Gastrocnemius medialis (tissue), 4 donors: ENCODE data around the gene ARTN. TPM values are rescaled to one million over a fixed set of nuclear protein-coding genes. Genes with fewer than 3 reads are reported as not detected.

Experiments
- ATAC-seq, 2 donors: fragments of 150-250 bp; one replicate each; pipeline ENCODE4 v1.9.1; 2016
- DNase-seq, 2 donors: peaks; one replicate each; pipeline ENCODE4 v3.0.0-alpha.2; 2019
- H3K27ac ChIP-seq, 4 donors: fragments of 200-600 bp; sonication (generic); 1 replicate in 1 of 4; 2 replicates in 3 of 4; pipeline ENCODE4 v1.5.1; 2016 to 2018; ENCODE audit warnings: mild to moderate bottlenecking in 2 of 4, moderate library complexity in 1 of 4
- H3K27me3 ChIP-seq, 3 donors: fragments of 200-600 bp; sonication (generic) in 2 of 3; 1 replicate in 1 of 3; 2 replicates in 2 of 3; pipeline versions ENCODE4 v1.5.1 to v1.6.0; 2016 to 2019; ENCODE audit warnings: mild to moderate bottlenecking in 1 of 3, moderate library complexity in 1 of 3
- H3K36me3 ChIP-seq, 2 donors: fragments of 200-600 bp; sonication (generic) in 1 of 2; one replicate each; pipeline ENCODE4 v1.5.1; 2017 to 2018
- H3K4me1 ChIP-seq, 2 donors: fragments of 200-600 bp; sonication (generic) in 1 of 2; one replicate each; pipeline ENCODE4 v1.5.1; 2016 to 2017; ENCODE audit warnings: mild to moderate bottlenecking in 2 of 2
- H3K4me3 ChIP-seq, 4 donors: fragments of 200-600 bp; sonication (generic) in 3 of 4; 1 replicate in 1 of 4; 2 replicates in 3 of 4; pipeline ENCODE4 v1.5.1; 2016 to 2019; ENCODE audit warnings: mild to moderate bottlenecking in 2 of 4
- H3K9me3 ChIP-seq, 3 donors: fragments of 200-600 bp; sonication (generic) in 2 of 3; 1 replicate in 1 of 3; 2 replicates in 2 of 3; pipeline ENCODE4 v1.5.1; 2016 to 2019
- POLR2A ChIP-seq, 2 donors: fragments of 450-650 bp; IDR thresholded peaks; one replicate each; pipeline ENCODE4 v1.6.1; 2017; ENCODE audit warnings: antibody characterized with exemption in 2 of 2, mild to moderate bottlenecking in 2 of 2, moderate library complexity in 2 of 2
- in situ Hi-C, 4 donors: fragments of 200-750 bp; cut with MboI; loops; one replicate each; pipeline versions ENCODE4 v1.15.0 to v1.8.0; 2017; ENCODE audit warnings: low sequenced_read_pairs in 4 of 4
- intact Hi-C: fragments of 100-400 bp; cut with DNase I; formaldehyde crosslinking; loops from one replicate; pipeline ENCODE4 v1.15.1; 2023; ENCODE audit warnings: low total_unique reads
- total RNA-seq, 4 donors: library from RNA; depleted of rRNA; stranded (reverse); fragments of >200 nt; gene quantifications; one replicate each; pipeline versions ENCODE4 v1.1.0 to v1.2.3, GENCODE V29; 2016
- TF ChIP-seq, protein P1 (sequence below), 5 experiments: fragments of 450-650 bp in 3 of 5; fragments of 200-600 bp in 2 of 5; sonication (generic) in 2 of 5; IDR thresholded peaks in 4 of 5; conservative IDR thresholded peaks in 1 of 5; 1 replicate in 4 of 5; 2 replicates in 1 of 5; pipeline ENCODE4 v1.5.1; 2016 to 2019; ENCODE audit warnings: antibody characterized with exemption in 5 of 5, mild to moderate bottlenecking in 3 of 5, moderate library complexity in 3 of 5

The ARTN gene
- total RNA-seq, 4 donors from 2014 or later = 0.25 to 1.8 TPM; not detected in 2

DNA sequence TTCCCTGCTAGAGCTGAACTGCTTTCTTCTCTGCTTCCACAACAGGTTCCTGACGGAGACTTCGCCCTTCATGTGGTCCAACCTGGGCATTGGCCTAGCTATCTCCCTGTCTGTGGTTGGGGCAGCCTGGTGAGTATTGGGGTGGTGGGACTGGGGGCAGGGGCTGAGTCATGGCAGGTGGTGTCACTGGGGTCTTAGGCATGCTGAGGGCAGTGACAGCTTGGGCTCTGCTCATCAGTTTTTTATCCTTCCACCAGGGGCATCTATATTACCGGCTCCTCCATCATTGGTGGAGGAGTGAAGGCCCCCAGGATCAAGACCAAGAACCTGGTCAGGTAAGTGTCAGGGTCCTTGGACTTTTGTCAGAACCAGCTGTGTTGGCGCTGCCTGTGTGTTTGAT lies 42.4 kb downstream of the ARTN start:
- H3K4me3 ChIP-seq = peak overlapping the region; percentile 84 to 100 (median 96)
- in situ Hi-C loops (no loop called here), intact Hi-C loops (loop anchor here (10.0 kb wide), 1 partner anchor 379 kb away; the partner anchor contains the start of gene ERI3)
- no peak for ATAC-seq
- H3K27me3 ChIP-seq = no peaks in the 10 kb centered on the region
- peaks cover 39 to 66% of the 10 kb centered on the region in 2 donors for H3K4me1 ChIP-seq
- TF ChIP-seq POLR2A (IDR thresholded peaks at IDR 0.05) = no peak
- TF ChIP-seq, protein P1, sequence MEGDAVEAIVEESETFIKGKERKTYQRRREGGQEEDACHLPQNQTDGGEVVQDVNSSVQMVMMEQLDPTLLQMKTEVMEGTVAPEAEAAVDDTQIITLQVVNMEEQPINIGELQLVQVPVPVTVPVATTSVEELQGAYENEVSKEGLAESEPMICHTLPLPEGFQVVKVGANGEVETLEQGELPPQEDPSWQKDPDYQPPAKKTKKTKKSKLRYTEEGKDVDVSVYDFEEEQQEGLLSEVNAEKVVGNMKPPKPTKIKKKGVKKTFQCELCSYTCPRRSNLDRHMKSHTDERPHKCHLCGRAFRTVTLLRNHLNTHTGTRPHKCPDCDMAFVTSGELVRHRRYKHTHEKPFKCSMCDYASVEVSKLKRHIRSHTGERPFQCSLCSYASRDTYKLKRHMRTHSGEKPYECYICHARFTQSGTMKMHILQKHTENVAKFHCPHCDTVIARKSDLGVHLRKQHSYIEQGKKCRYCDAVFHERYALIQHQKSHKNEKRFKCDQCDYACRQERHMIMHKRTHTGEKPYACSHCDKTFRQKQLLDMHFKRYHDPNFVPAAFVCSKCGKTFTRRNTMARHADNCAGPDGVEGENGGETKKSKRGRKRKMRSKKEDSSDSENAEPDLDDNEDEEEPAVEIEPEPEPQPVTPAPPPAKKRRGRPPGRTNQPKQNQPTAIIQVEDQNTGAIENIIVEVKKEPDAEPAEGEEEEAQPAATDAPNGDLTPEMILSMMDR (IDR thresholded peaks at IDR 0.05 in 4 of 5, conservative IDR thresholded peaks at IDR 0.05 in 1 of 5) = no peak
- peak overlapping the region; percentile 94 to 98 (median 97) for H3K27ac ChIP-seq
- no peak for DNase-seq
- peaks cover 0 to 32% of the 10 kb centered on the region in 2 donors for H3K36me3 ChIP-seq
- H3K9me3 ChIP-seq = no peaks in the 10 kb centered on the region

DNA sequence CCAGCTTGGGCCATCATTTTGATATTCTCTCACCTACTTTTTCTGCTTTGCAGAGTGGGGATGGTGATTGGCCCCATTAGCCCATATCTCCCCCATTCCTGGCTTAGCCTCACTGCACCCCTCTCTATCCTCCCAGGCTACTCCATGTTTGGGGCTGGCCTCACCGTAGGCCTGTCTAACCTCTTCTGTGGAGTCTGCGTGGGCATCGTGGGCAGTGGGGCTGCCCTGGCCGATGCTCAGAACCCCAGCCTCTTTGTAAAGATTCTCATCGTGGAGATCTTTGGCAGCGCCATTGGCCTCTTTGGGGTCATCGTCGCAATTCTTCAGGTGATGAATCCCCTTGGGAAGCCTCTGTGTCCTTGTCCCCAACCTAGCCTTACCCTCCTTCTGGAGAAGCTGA lies 43.3 kb downstream of the ARTN start:
- Histone ChIP-seq H3K36me3 (peaks cover 0 to 31% of the 10 kb centered on the region in 2 donors), H3K27me3 (no peaks in the 10 kb centered on the region), H3K9me3 (no peaks in the 10 kb centered on the region), H3K4me3 (no peak overlapping the region), H3K27ac (peak overlapping the region in 1 of 4 donors; percentile 79), H3K4me1 (peaks cover 34 to 57% of the 10 kb centered on the region in 2 donors)
- no peak for DNase-seq
- no peak for ATAC-seq
- intact Hi-C loops = loop anchor here (10.0 kb wide), 1 partner anchor 378 kb away; the partner anchor contains the start of gene ERI3
- in situ Hi-C loops = no loop called here
- no peak for TF ChIP-seq POLR2A (IDR thresholded peaks at IDR 0.05)
- TF ChIP-seq, protein P1 (IDR thresholded peaks at IDR 0.05 in 4 of 5, conservative IDR thresholded peaks at IDR 0.05 in 1 of 5) = no peak

DNA sequence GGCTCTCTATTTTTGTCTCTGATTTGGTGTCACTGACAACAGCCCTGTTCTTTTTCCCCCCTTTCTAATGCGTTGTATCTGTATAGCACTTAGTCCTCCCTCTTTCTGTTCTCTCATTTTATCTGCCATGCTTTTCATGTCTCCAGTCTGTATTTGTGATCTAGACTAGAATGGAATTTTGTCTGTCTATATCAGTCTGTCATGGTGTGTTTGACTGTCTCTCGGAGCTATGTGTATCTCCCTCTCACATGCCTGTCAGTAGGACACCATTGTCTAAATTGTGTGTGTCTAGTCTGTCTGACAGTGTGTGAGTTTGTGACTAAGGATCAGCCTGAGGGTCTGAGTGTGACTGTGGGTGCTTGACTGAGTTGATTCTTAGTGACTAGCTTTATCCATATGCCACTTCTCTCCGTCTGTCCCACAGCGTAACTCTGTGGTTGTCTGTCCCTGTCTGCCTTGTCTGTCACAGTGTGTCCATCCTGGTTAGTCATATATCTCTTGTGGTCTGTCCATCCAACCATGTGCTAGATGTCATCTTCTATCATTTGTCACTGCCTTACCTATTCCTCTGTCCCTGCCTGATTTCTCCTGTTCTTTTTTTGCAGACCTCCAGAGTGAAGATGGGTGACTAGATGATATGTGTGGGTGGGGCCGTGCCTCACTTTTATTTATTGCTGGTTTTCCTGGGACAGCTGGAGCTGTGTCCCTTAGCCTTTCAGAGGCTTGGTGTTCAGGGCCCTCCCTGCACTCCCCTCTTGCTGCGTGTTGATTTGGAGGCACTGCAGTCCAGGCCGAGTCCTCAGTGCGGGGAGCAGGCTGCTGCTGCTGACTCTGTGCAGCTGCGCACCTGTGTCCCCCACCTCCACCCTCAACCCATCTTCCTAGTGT lies 44.0 kb downstream of the ARTN start:
- Histone ChIP-seq H3K27me3 (no peaks in the 10 kb centered on the region), H3K4me3 (no peak overlapping the region), H3K36me3 (peaks cover 0 to 24% of the 10 kb centered on the region in 2 donors), H3K27ac (peak overlapping the region in 1 of 4 donors; percentile 79), H3K9me3 (no peaks in the 10 kb centered on the region), H3K4me1 (peaks cover 34 to 53% of the 10 kb centered on the region in 2 donors)
- TF ChIP-seq POLR2A (IDR thresholded peaks at IDR 0.05) = no peak
- TF ChIP-seq, protein P1 (IDR thresholded peaks at IDR 0.05 in 4 of 5, conservative IDR thresholded peaks at IDR 0.05 in 1 of 5) = no peak
- ATAC-seq (no peak), DNase-seq (no peak)
- intact Hi-C loops (loop anchor here (10.0 kb wide), 1 partner anchor 377 kb away; the partner anchor contains the start of gene ERI3), in situ Hi-C loops (no loop called here)

DNA sequence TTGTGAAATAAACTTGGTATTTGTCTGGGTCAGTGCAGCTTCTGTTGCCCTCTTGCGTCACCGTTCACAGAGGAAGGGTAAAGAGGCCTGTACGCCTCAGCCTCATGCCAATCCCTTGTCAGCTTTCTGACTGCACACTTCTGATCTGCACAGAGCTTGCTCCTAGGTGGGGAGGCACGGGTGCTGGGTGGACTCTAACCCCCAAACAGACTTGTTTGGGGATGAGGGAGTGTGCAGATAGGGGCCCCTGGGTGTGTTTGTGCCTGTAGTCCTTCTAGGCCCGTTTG lies 44.6 kb downstream of the ARTN start:
- ATAC-seq = no peak
- Histone ChIP-seq H3K27me3 (no peaks in the 10 kb centered on the region), H3K4me1 (peaks cover 34 to 47% of the 10 kb centered on the region in 2 donors), H3K36me3 (peaks cover 0 to 20% of the 10 kb centered on the region in 2 donors), H3K27ac (peak overlapping the region in 1 of 4 donors; percentile 79), H3K9me3 (no peaks in the 10 kb centered on the region), H3K4me3 (peak overlapping the region in 1 of 4 donors; percentile 65)
- TF ChIP-seq, protein P1 (IDR thresholded peaks at IDR 0.05 in 4 of 5, conservative IDR thresholded peaks at IDR 0.05 in 1 of 5) = no peak
- TF ChIP-seq POLR2A (IDR thresholded peaks at IDR 0.05) = no peak
- intact Hi-C loops = loop anchor here (10.0 kb wide), 1 partner anchor 377 kb away; the partner anchor contains the start of gene ERI3
- in situ Hi-C loops = no loop called here
- no peak for DNase-seq
